GM23248 (cell line): ENCODE measurements around the gene KIF21A. TPM values are rescaled to one million over a fixed set of nuclear protein-coding genes. Genes with fewer than 3 reads are reported as not detected.

ENCODE experiments used
- DNase-seq: peaks from one replicate; pipeline ENCODE4 v3.0.0-alpha.2; 2015
- H2AFZ ChIP-seq: fragments of 200-600 bp; sonication (generic); 2 replicates; pipeline ENCODE4 v1.6.1; 2016; ENCODE audit warnings: antibody characterized with exemption
- H3F3A ChIP-seq: fragments of 200-600 bp; sonication (generic); 2 replicates; pipeline ENCODE4 v1.6.1; 2016; ENCODE audit warnings: mild to moderate bottlenecking, antibody characterized with exemption, mixed run types; ENCODE audit not compliant: insufficient read depth
- H3K27ac ChIP-seq: fragments of 200-600 bp; sonication (generic); 2 replicates; pipeline ENCODE4 v1.5.1; 2016; ENCODE audit warnings: mild to moderate bottlenecking
- H3K27me3 ChIP-seq: fragments of 200-600 bp; sonication (generic); replicated peaks from 2 replicates; pipeline ENCODE4 v1.6.1; 2016; ENCODE audit warnings: mild to moderate bottlenecking; ENCODE audit not compliant: insufficient read depth
- H3K36me3 ChIP-seq: fragments of 200-600 bp; sonication (generic); 2 replicates; pipeline ENCODE4 v1.6.1; 2016; ENCODE audit warnings: low read depth, mild to moderate bottlenecking
- H3K4me1 ChIP-seq: fragments of 200-600 bp; sonication (generic); 2 replicates; pipeline ENCODE4 v1.6.1; 2016; ENCODE audit warnings: mild to moderate bottlenecking; ENCODE audit not compliant: insufficient read depth
- H3K4me2 ChIP-seq: fragments of 200-600 bp; sonication (generic); one replicate; pipeline ENCODE4 v1.6.1; 2016; ENCODE audit warnings: mild to moderate bottlenecking; ENCODE audit not compliant: unreplicated experiment
- H3K4me3 ChIP-seq: fragments of 200-600 bp; sonication (generic); 2 replicates; pipeline ENCODE4 v1.5.1; 2016; ENCODE audit warnings: mild to moderate bottlenecking
- H3K79me2 ChIP-seq: fragments of 200-600 bp; sonication (generic); 2 replicates; pipeline ENCODE4 v1.6.1; 2016; ENCODE audit warnings: mild to moderate bottlenecking; ENCODE audit not compliant: insufficient read depth
- H3K9ac ChIP-seq: fragments of 200-600 bp; sonication (generic); 2 replicates; pipeline ENCODE4 v1.6.1; 2016; ENCODE audit warnings: mild to moderate bottlenecking
- H3K9me2 ChIP-seq: fragments of 200-600 bp; sonication (generic); 2 replicates; pipeline ENCODE4 v1.6.1; 2016; ENCODE audit warnings: mixed run types, mild to moderate bottlenecking, moderate library complexity; ENCODE audit not compliant: insufficient read depth
- H3K9me3 ChIP-seq: fragments of 200-600 bp; sonication (generic); one replicate; pipeline ENCODE4 v1.6.1; 2017; ENCODE audit warnings: low read depth
- H4K20me1 ChIP-seq: fragments of 200-600 bp; sonication (generic); 2 replicates; pipeline ENCODE4 v1.6.0; 2016; ENCODE audit not compliant: insufficient read depth
- EZH2 ChIP-seq: fragments of 200-600 bp; sonication (generic); IDR thresholded peaks from 2 replicates; pipeline ENCODE4 v1.6.1; 2018; ENCODE audit warnings: antibody characterized with exemption, mild to moderate bottlenecking; ENCODE audit not compliant: insufficient read depth, poor library complexity, severe bottlenecking
- EZH2phosphoT487 ChIP-seq: fragments of 200-600 bp; sonication (generic); IDR thresholded peaks from 2 replicates; pipeline ENCODE4 v1.6.1; 2018; ENCODE audit warnings: antibody characterized with exemption, moderate library complexity, mild to moderate bottlenecking, low read depth; ENCODE audit not compliant: insufficient read depth
- WGBS, 2 experiments: methylation state at CpG; one replicate each; pipeline ENCODE4 v1.1.6; 2015 to 2017; ENCODE audit warnings: low lambda C conversion rate in 2 of 2, low coverage in 1 of 2; ENCODE audit errors: missing lambda C conversion rate in 2 of 2; 5-methylcytosine and 5-hydroxymethylcytosine counted together
- in situ Hi-C: fragments of 300-500 bp; cut with MboI; formaldehyde crosslinking; loops from 2 replicates; pipeline ENCODE4 v1.15.0; 2020
- polyA plus RNA-seq: library from polyadenylated mRNA; unstranded; fragments of >200 nt; fragmentation: Nextera tagmentation; extraction: Ambion mirVana; gene quantifications from 2 replicates; pipeline ENCODE4 v1.2.1, GENCODE V29; 2016
- total RNA-seq: library from RNA; depleted of rRNA; stranded (reverse); fragments of >200 nt; shearing (Covaris generic); gene quantifications from 2 replicates; pipeline ENCODE4 v1.2.3, GENCODE V29; 2014

The KIF21A gene
- total and polyA plus RNA-seq, 2 experiments from 2014 or later, result 1.1 to 2.4 TPM

GRCh38 chr12:39441189-39441962, 1.5 kb downstream of the KIF21A start:
- Histone ChIP-seq H3K4me1 (peaks cover 3% of the 10 kb centered on the region), H2AFZ (peak overlapping the region; percentile 96), H3K9ac (peak overlapping the region; percentile 80), H3K27ac (no peak overlapping the region), H4K20me1 (no peaks in the 10 kb centered on the region), H3K9me3 (no peaks in the 10 kb centered on the region), H3K36me3 (no peaks in the 10 kb centered on the region), H3K27me3 (no peaks in the 10 kb centered on the region), H3K79me2 (no peaks in the 10 kb centered on the region), H3K4me3 (peak overlapping the region; percentile 82), H3K9me2 (0 out of 2 replicates have a peak, but pooled peaks cover 4% of the 10 kb centered on the region), H3F3A (0 out of 2 replicates have a peak, but pooled peaks cover 7% of the 10 kb centered on the region), H3K4me2 (peak overlapping the region; percentile 100)
- TF ChIP-seq EZH2phosphoT487, result no peak
- DNase-seq, result no peak
- WGBS, 2 experiments, result 66 to 68% methylated on average over 5 of the region's 5 CpGs
- in situ Hi-C loops, result no loop called here

GRCh38 chr12:39440781-39441180, 2.1 kb downstream of the KIF21A start:
- no peaks in the 10 kb centered on the region for H4K20me1 ChIP-seq
- no peak overlapping the region for H3K4me3 ChIP-seq
- in situ Hi-C loops, result no loop called here
- H3K27ac ChIP-seq, result no peak overlapping the region
- H3F3A ChIP-seq, result 0 out of 2 replicates have a peak, but pooled peaks cover 7% of the 10 kb centered on the region
- H3K4me2 ChIP-seq, result no peak overlapping the region
- H2AFZ ChIP-seq, result no peak overlapping the region
- no peaks in the 10 kb centered on the region for H3K9me3 ChIP-seq
- H3K36me3 ChIP-seq, result no peaks in the 10 kb centered on the region
- H3K79me2 ChIP-seq, result no peaks in the 10 kb centered on the region
- TF ChIP-seq EZH2phosphoT487 (no peak), EZH2 (no peak)
- H3K27me3 ChIP-seq, result no peaks in the 10 kb centered on the region
- 86 to 89% methylated on average over 2 of the region's 2 CpGs for WGBS, 2 experiments
- H3K4me1 ChIP-seq, result peaks cover 3% of the 10 kb centered on the region
- H3K9ac ChIP-seq, result no peak overlapping the region
- no peak for DNase-seq
- H3K9me2 ChIP-seq, result 0 out of 2 replicates have a peak, but pooled peaks cover 4% of the 10 kb centered on the region

- Histone ChIP-seq H3K9ac (no peak overlapping the region), H3F3A (0 out of 2 replicates have a peak, but pooled peaks cover 7% of the 10 kb centered on the region)
Observed at GRCh38 chr12:39440101-39440500, 2.8 kb downstream of the KIF21A start.

GRCh38 chr12:39435531-39435930, 7.4 kb downstream of the KIF21A start:
- no peaks in the 10 kb centered on the region for H3K9me3 ChIP-seq
- no peak overlapping the region for H3K4me3 ChIP-seq
- no peaks in the 10 kb centered on the region for H3K36me3 ChIP-seq
- no peak overlapping the region for H3K4me2 ChIP-seq
- in situ Hi-C loops, result no loop called here
- H4K20me1 ChIP-seq, result no peaks in the 10 kb centered on the region
- no peaks in the 10 kb centered on the region for H3K4me1 ChIP-seq
- no peak overlapping the region for H2AFZ ChIP-seq
- TF ChIP-seq EZH2phosphoT487, result no peak
- TF ChIP-seq EZH2, result no peak
- no peak for DNase-seq
- no peaks in the 10 kb centered on the region for H3K79me2 ChIP-seq
- no peaks in the 10 kb centered on the region for H3F3A ChIP-seq
- 0 out of 2 replicates have a peak, but pooled peaks cover 4% of the 10 kb centered on the region for H3K9me2 ChIP-seq
- H3K9ac ChIP-seq, result no peak overlapping the region
- H3K27me3 ChIP-seq, result no peaks in the 10 kb centered on the region
- H3K27ac ChIP-seq, result no peak overlapping the region
- WGBS, 2 experiments, result 67 to 72% methylated on average over 3 of the region's 3 CpGs

More at GRCh38 chr12:39440101-39440500, 2.8 kb downstream of the KIF21A start:
- 95 to 100% methylated on average over 1 of the region's 1 CpG for WGBS, 2 experiments
- Histone ChIP-seq H2AFZ (no peak overlapping the region), H4K20me1 (no peaks in the 10 kb centered on the region), H3K9me2 (0 out of 2 replicates have a peak, but pooled peaks cover 4% of the 10 kb centered on the region), H3K79me2 (no peaks in the 10 kb centered on the region), H3K4me2 (no peak overlapping the region), H3K4me1 (peaks cover 3% of the 10 kb centered on the region), H3K36me3 (no peaks in the 10 kb centered on the region), H3K27me3 (no peaks in the 10 kb centered on the region), H3K27ac (no peak overlapping the region), H3K4me3 (no peak overlapping the region), H3K9me3 (no peaks in the 10 kb centered on the region)
- in situ Hi-C loops, result no loop called here
- TF ChIP-seq EZH2phosphoT487, result no peak
- TF ChIP-seq EZH2, result no peak
- DNase-seq, result no peak
